Hepatocyte (in vitro differentiated cells): ENCODE data around the gene RIC8A. TPM values are rescaled to one million over a fixed set of nuclear protein-coding genes. Genes with fewer than 3 reads are reported as not detected.

Experiments used
- DNase-seq: peaks from one replicate; pipeline ENCODE4 v3.0.0-alpha.2; 2016; ENCODE audit warnings: low spot score
- H2AFZ ChIP-seq: fragments of 200-600 bp; sonication (generic); 2 replicates; pipeline ENCODE4 v1.6.0; 2016; ENCODE audit warnings: antibody characterized with exemption, mild to moderate bottlenecking
- H3K27ac ChIP-seq: fragments of 200-600 bp; sonication (generic); 2 replicates; pipeline ENCODE4 v1.5.1; 2016; ENCODE audit warnings: mild to moderate bottlenecking
- H3K27me3 ChIP-seq: fragments of 200-600 bp; sonication (generic); 2 replicates; pipeline ENCODE4 v1.6.1; 2016
- H3K36me3 ChIP-seq: fragments of 200-600 bp; sonication (generic); replicated peaks from 2 replicates; pipeline ENCODE4 v1.5.1; 2016; ENCODE audit warnings: low read depth; ENCODE audit not compliant: insufficient read depth
- H3K4me1 ChIP-seq: fragments of 200-600 bp; sonication (generic); 2 replicates; pipeline ENCODE4 v1.5.1; 2016; ENCODE audit warnings: mild to moderate bottlenecking, moderate library complexity; ENCODE audit not compliant: insufficient read depth
- H3K4me2 ChIP-seq: fragments of 200-600 bp; sonication (generic); 2 replicates; pipeline ENCODE4 v1.6.0; 2016
- H3K4me3 ChIP-seq: fragments of 200-600 bp; sonication (generic); 2 replicates; pipeline ENCODE4 v1.5.1; 2016; ENCODE audit warnings: mild to moderate bottlenecking
- H3K79me2 ChIP-seq: fragments of 200-600 bp; sonication (generic); 2 replicates; pipeline ENCODE4 v1.6.0; 2017; ENCODE audit warnings: mild to moderate bottlenecking
- H3K9me2 ChIP-seq: fragments of 200-600 bp; sonication (generic); replicated peaks from 2 replicates; pipeline ENCODE4 v1.6.0; 2017; ENCODE audit warnings: mild to moderate bottlenecking; ENCODE audit not compliant: insufficient read depth
- H3K9me3 ChIP-seq: fragments of 200-600 bp; sonication (generic); 2 replicates; pipeline ENCODE4 v1.5.1; 2016; ENCODE audit warnings: low read depth, mild to moderate bottlenecking
- H4K20me1 ChIP-seq: fragments of 200-600 bp; sonication (generic); 2 replicates; pipeline ENCODE4 v1.6.0; 2016; ENCODE audit warnings: mild to moderate bottlenecking; ENCODE audit not compliant: insufficient read depth, poor library complexity, severe bottlenecking
- CTCF ChIP-seq: fragments of 200-600 bp; sonication (generic); IDR thresholded peaks from 2 replicates; pipeline ENCODE4 v1.5.1; 2016; ENCODE audit warnings: antibody characterized with exemption, mild to moderate bottlenecking; ENCODE audit not compliant: poor library complexity
- EZH2 ChIP-seq: fragments of 200-600 bp; sonication (generic); IDR thresholded peaks from 2 replicates; pipeline ENCODE4 v1.6.1; 2016; ENCODE audit warnings: antibody characterized with exemption, mild to moderate bottlenecking, borderline replicate concordance
- EZH2phosphoT487 ChIP-seq: fragments of 200-600 bp; sonication (generic); IDR thresholded peaks from one replicate; pipeline ENCODE4 v1.6.1; 2018; ENCODE audit warnings: antibody characterized with exemption, mild to moderate bottlenecking, low read depth, moderate library complexity; ENCODE audit not compliant: unreplicated experiment, severe bottlenecking
- WGBS: methylation state at CpG from one replicate; pipeline ENCODE4 v1.1.6; 2016; ENCODE audit warnings: low lambda C conversion rate; ENCODE audit errors: missing lambda C conversion rate; 5-methylcytosine and 5-hydroxymethylcytosine counted together
- polyA plus RNA-seq: library from polyadenylated mRNA; unstranded; fragments of >200 nt; fragmentation: Nextera tagmentation; extraction: Ambion mirVana; gene quantifications from 2 replicates; pipeline ENCODE4 v1.2.1, GENCODE V29; 2016
- total RNA-seq: library from RNA; depleted of rRNA; stranded (reverse); fragments of >200 nt; gene quantifications from 2 replicates; pipeline ENCODE4 v1.2.3, GENCODE V29; 2014

The RIC8A gene
- total and polyA plus RNA-seq, 2 experiments from 2014 or later = 75.6 to 82.1 TPM

GRCh38 chr11:227824-228379, 20.4 kb downstream of the RIC8A start:
- TF ChIP-seq CTCF (no peak), EZH2 (no peak), EZH2phosphoT487 (no peak)
- DNase-seq = no peak
- H4K20me1 ChIP-seq = no peaks in the 10 kb centered on the region
- H3K4me1 ChIP-seq = no peaks in the 10 kb centered on the region
- no peaks in the 10 kb centered on the region for H3K9me2 ChIP-seq
- H3K27me3 ChIP-seq = no peaks in the 10 kb centered on the region
- H2AFZ ChIP-seq = no peak overlapping the region
- H3K9me3 ChIP-seq = no peaks in the 10 kb centered on the region
- no peak overlapping the region for H3K4me2 ChIP-seq
- WGBS = 88% methylated on average over 6 of the region's 6 CpGs
- no peak overlapping the region for H3K4me3 ChIP-seq
- H3K79me2 ChIP-seq = peaks cover 24% of the 10 kb centered on the region
- no peaks in the 10 kb centered on the region for H3K36me3 ChIP-seq
- no peak overlapping the region for H3K27ac ChIP-seq

- Histone ChIP-seq H3K79me2 (peaks cover 43% of the 10 kb centered on the region), H3K4me1 (peaks cover 7% of the 10 kb centered on the region), H3K27ac (no peak overlapping the region), H3K9me2 (no peaks in the 10 kb centered on the region), H3K27me3 (no peaks in the 10 kb centered on the region), H3K4me2 (no peak overlapping the region), H3K9me3 (no peaks in the 10 kb centered on the region), H3K36me3 (no peaks in the 10 kb centered on the region), H4K20me1 (no peaks in the 10 kb centered on the region), H3K4me3 (no peak overlapping the region), H2AFZ (no peak overlapping the region)
- 95% methylated on average over 10 of the region's 10 CpGs for WGBS
- TF ChIP-seq EZH2 (no peak), EZH2phosphoT487 (no peak), CTCF (no peak)
- DNase-seq = no peak
Measured at GRCh38 chr11:230431-230830, 22.9 kb downstream of the RIC8A start.

- WGBS = 90% methylated on average over 20 of the region's 20 CpGs
Measured at GRCh38 chr11:232783-233565, 25.5 kb downstream of the RIC8A start.

More at GRCh38 chr11:232783-233565, 25.5 kb downstream of the RIC8A start:
- Histone ChIP-seq H3K4me3 (no peak overlapping the region), H3K79me2 (peaks cover 45% of the 10 kb centered on the region), H3K9me2 (no peaks in the 10 kb centered on the region), H3K4me1 (peaks cover 9% of the 10 kb centered on the region), H3K27ac (no peak overlapping the region), H3K36me3 (no peaks in the 10 kb centered on the region), H3K27me3 (no peaks in the 10 kb centered on the region), H2AFZ (no peak overlapping the region), H3K9me3 (no peaks in the 10 kb centered on the region), H4K20me1 (no peaks in the 10 kb centered on the region), H3K4me2 (no peak overlapping the region)
- no peak for DNase-seq
- no peak for TF ChIP-seq EZH2
- no peak for TF ChIP-seq CTCF
- no peak for TF ChIP-seq EZH2phosphoT487
